A549 (cell line): ENCODE measurements around the gene SUPT3H.

Source experiments
- CEBPB ChIP-seq, 2 experiments: fragments of >200 bp in 1 of 2; sonication (Bioruptor Twin) in 1 of 2; formaldehyde crosslinking in 1 of 2; IDR thresholded peaks; 2 replicates each; pipeline ENCODE4 v1.6.1; 2012 to 2016
- CTCF ChIP-seq: fragments of >200 bp; sonication (Bioruptor Twin); formaldehyde crosslinking; IDR thresholded peaks from 3 replicates; pipeline ENCODE4 v1.5.1; 2016
- EHMT2 ChIP-seq: fragments of 200-600 bp; sonication (generic); IDR thresholded peaks from 2 replicates; pipeline ENCODE4 v1.6.1; 2016; ENCODE audit warnings: antibody characterized with exemption, low read depth, mild to moderate bottlenecking, moderate library complexity
- EP300 ChIP-seq, 2 experiments: fragments of >200 bp; sonication (Bioruptor Twin); formaldehyde crosslinking; IDR thresholded peaks; 2 replicates in 1 of 2; 3 replicates in 1 of 2; pipeline ENCODE4 v1.6.1; 2016 to 2017
- HMGXB4 ChIP-seq: fragments of 250-450 bp; sonication (Bioruptor Pico); IDR thresholded peaks from 2 replicates; pipeline ENCODE4 v1.5.0; 2021; ENCODE audit warnings: mild to moderate bottlenecking, moderate library complexity, borderline replicate concordance
- JUN ChIP-seq, 2 experiments: fragments of >200 bp; sonication (Bioruptor Twin); formaldehyde crosslinking; IDR thresholded peaks; 2 replicates in 1 of 2; 3 replicates in 1 of 2; pipeline ENCODE4 v1.6.1; 2016 to 2017
- MAFK ChIP-seq: fragments of 450-650 bp; IDR thresholded peaks from 2 replicates; pipeline ENCODE4 v1.6.1; 2014; ENCODE audit not compliant: partially characterized antibody
- MAX ChIP-seq: IDR thresholded peaks from 2 replicates; pipeline ENCODE4 v1.6.1; 2012
- NR3C1 ChIP-seq: fragments of >200 bp; sonication (Bioruptor Twin); formaldehyde crosslinking; IDR thresholded peaks from 3 replicates; pipeline ENCODE4 v1.6.1; 2017
- POLR2A ChIP-seq: IDR thresholded peaks from 2 replicates; pipeline ENCODE4 v1.6.1; 2012; ENCODE audit warnings: mild to moderate bottlenecking, low read length
- REST ChIP-seq: fragments of 200-600 bp; sonication (generic); IDR thresholded peaks from 2 replicates; pipeline ENCODE4 v1.6.1; 2016; ENCODE audit warnings: antibody characterized with exemption, mild to moderate bottlenecking, moderate library complexity
- RFX5 ChIP-seq: fragments of 450-650 bp; IDR thresholded peaks from 2 replicates; pipeline ENCODE4 v1.7.1; 2014; ENCODE audit warnings: antibody characterized with exemption, mild to moderate bottlenecking, moderate library complexity
- USF2 ChIP-seq: fragments of 450-650 bp; IDR thresholded peaks from 2 replicates; pipeline ENCODE4 v1.6.1; 2014; ENCODE audit warnings: antibody characterized with exemption

- TF ChIP-seq EP300 (IDR thresholded peaks at IDR 0.05) (no peak), CTCF (no peak), REST (no peak), USF2 (no peak), EHMT2 (no peak), POLR2A (no peak), MAX (no peak), MAFK (no peak), CEBPB (IDR thresholded peaks at IDR 0.05) (no peak), NR3C1 (no peak), RFX5 (no peak), HMGXB4 (CRISPR knock-in tag) (no peak), JUN (IDR thresholded peaks at IDR 0.05) (no peak)
Measured at GRCh38 chr6:44811456-44811855, 566.3 kb downstream of the SUPT3H start.
